HG03571 (cell line): ENCODE data around the gene METAP1D.
"Not testable (repeated sequence)": the region's sequence is repeated elsewhere in the genome, so short reads cannot be mapped to it uniquely, and the experiment has no call there.

Experiments
- ATAC-seq: cut with Tn5 transposase; IDR thresholded peaks from one replicate; pipeline ENCODE4 v1.9.1; 2021; ENCODE audit not compliant: unreplicated experiment

The METAP1D gene

GRCh38 chr2:171996021-171996420 lies 3.7 kb upstream of the METAP1D start:
- ATAC-seq = no peak

- ATAC-seq = not testable (repeated sequence)
Measured at GRCh38 chr2:171997031-171997430, 2.7 kb upstream of the METAP1D start.

- no peak for ATAC-seq
Measured at GRCh38 chr2:171999161-171999560, 592 bp upstream of the METAP1D start.

GRCh38 chr2:172000696-172001361 lies 1.1 kb downstream of the METAP1D start:
- no peak for ATAC-seq

GRCh38 chr2:172007372-172007771 lies 7.6 kb downstream of the METAP1D start:
- no peak for ATAC-seq

GRCh38 chr2:172009823-172010222 lies 10.1 kb downstream of the METAP1D start:
- ATAC-seq = no peak

- no peak for ATAC-seq
Measured at GRCh38 chr2:172011812-172012575, 12.2 kb downstream of the METAP1D start.

- ATAC-seq = no peak
Measured at GRCh38 chr2:172012677-172013391, 13.1 kb downstream of the METAP1D start.

- no peak for ATAC-seq
Measured at GRCh38 chr2:172013396-172013795, 13.6 kb downstream of the METAP1D start.

- ATAC-seq = no peak
Measured at GRCh38 chr2:172021074-172021931, 21.6 kb downstream of the METAP1D start.

- no peak for ATAC-seq
Measured at GRCh38 chr2:172021955-172022354, 22.2 kb downstream of the METAP1D start.

GRCh38 chr2:172031536-172031935 lies 31.8 kb downstream of the METAP1D start:
- no peak for ATAC-seq

- no peak for ATAC-seq
Measured at GRCh38 chr2:172038121-172038520, 38.4 kb downstream of the METAP1D start.

- ATAC-seq = no peak
Measured at GRCh38 chr2:172038604-172039003, 38.9 kb downstream of the METAP1D start.

GRCh38 chr2:172039011-172039704 lies 39.4 kb downstream of the METAP1D start:
- ATAC-seq = no peak

GRCh38 chr2:172040311-172040710 lies 40.6 kb downstream of the METAP1D start:
- no peak for ATAC-seq

GRCh38 chr2:172046080-172046678 lies 46.4 kb downstream of the METAP1D start:
- ATAC-seq = no peak

GRCh38 chr2:172046866-172047565 lies 47.3 kb downstream of the METAP1D start:
- no peak for ATAC-seq
